Measurements from ENCODE around the gene FMO3. TPM values are rescaled to one million over a fixed set of nuclear protein-coding genes. Genes with fewer than 3 reads are reported as not detected.

FMO3 gene
- 1.3 TPM for total RNA-seq
- long read RNA-seq: 0 reads

DNA sequence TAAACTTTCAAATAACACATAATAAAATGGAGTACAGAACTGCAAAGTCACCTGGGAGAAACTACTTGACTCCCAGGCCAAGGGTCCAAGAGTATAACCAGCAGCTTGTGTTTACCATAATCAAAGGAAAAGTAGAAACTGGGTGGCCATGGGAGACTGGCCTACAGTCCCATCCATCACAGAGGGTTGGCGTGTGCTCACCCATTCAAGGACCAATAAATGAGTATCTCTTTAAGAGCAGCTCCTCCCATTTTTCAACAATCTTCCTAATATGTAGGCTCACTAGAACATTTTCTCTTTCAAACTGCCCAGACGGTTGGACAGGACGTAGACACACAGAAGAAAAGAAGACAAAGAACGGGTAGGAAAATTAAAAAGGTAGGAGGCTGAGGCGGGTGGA, at the start of gene FMO3:
TSS of gene FMO3 (plus strand) at position 302 of the 400 bp plus-strand sequence. CDS start 1,754 bp downstream, outside the sequence.
- Histone ChIP-seq H3K4me3 (no peak within 1 kb of the TSS), H3K27me3 (ENCODE audit: low read depth) (no peaks in the 10 kb centered on the region), H3K4me1 (peaks cover 7% of the 10 kb centered on the region), H3K27ac (replicated peaks) (no peak within 1 kb of the TSS), H3K9me3 (replicated peaks) (no peaks in the 10 kb centered on the region), H3K36me3 (no peaks in the 10 kb centered on the region)
- TF ChIP-seq CTCF (IDR thresholded peaks at IDR 0.05; ENCODE audit: borderline replicate concordance): no peak
- intact Hi-C loops (cut with micrococcal nuclease): no loop called here
- DNase-seq: no peak

GRCh38 chr1:171048014-171048413, 42.7 kb upstream of the FMO3 start:
- no peak for TF ChIP-seq CTCF (IDR thresholded peaks at IDR 0.05; ENCODE audit: borderline replicate concordance)
- no peaks in the 10 kb centered on the region for H3K4me1 ChIP-seq
- peaks cover 8% of the 10 kb centered on the region for H3K27me3 ChIP-seq (ENCODE audit: low read depth)
- H3K4me3 ChIP-seq: no peak overlapping the region
- no peak overlapping the region for H3K27ac ChIP-seq (replicated peaks)
- peaks cover 48% of the 10 kb centered on the region for H3K9me3 ChIP-seq (replicated peaks)
- DNase-seq: no peak
- intact Hi-C loops (cut with micrococcal nuclease): no loop called here
- H3K36me3 ChIP-seq: no peaks in the 10 kb centered on the region

DNA sequence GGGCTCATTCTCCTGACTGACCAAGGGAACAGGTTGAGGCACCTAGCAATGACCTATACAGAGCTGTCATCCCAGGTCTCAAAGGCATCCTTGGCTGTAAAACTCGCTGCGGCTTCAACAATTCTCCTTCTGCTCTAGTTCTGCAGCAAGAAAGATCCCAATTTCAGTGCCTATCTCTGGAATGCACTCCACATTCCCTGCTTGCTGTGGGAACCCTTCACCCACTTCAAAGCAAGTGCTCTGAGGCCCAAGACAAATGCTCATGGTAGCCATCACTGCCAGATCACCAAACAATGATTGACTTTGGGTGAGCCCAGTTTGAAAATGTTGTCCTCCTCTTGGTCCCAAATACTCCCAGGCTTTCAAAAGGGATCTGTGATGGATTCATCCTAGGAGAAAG, 37.7 kb upstream of the FMO3 start:
- H3K9me3 ChIP-seq (replicated peaks): peaks cover 9% of the 10 kb centered on the region
- DNase-seq: no peak
- H3K4me3 ChIP-seq: no peak overlapping the region
- no peak for TF ChIP-seq CTCF (IDR thresholded peaks at IDR 0.05; ENCODE audit: borderline replicate concordance)
- no peaks in the 10 kb centered on the region for H3K4me1 ChIP-seq
- no peak overlapping the region for H3K27ac ChIP-seq (replicated peaks)
- intact Hi-C loops (cut with micrococcal nuclease): no loop called here
- H3K27me3 ChIP-seq (ENCODE audit: low read depth): peaks cover 8% of the 10 kb centered on the region
- no peaks in the 10 kb centered on the region for H3K36me3 ChIP-seq

DNA sequence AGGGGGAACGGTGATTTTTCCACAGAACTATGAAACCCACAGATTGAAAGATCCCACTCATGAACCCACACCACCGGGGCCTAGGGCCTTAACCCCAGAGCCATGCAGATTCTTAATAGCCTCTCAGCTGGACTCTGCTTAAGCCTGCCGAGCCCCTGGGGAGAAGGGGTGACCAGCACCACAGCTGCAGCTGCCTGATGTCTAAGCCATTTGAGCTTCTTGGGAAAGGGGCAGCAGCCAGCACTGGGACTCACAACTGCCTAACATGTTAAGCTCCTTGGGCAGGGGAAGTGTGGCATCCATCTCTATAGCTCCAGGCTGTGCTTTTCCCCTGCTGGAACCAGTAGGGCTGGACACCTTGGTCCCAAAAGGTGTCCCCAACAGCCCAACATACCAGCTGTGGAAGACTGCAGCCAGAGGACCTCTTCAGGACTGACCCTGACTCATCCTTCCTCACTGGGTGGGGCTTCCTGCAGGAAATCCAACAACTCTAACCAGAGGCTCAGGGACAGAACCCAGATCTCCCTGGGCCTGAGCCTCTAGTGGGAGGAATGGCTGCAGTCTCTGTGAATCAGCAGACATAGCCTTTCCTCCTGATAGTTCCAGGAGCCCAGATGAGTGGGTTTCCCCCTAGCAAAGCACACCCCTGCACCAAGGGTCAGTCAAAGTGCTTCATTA, 34.6 kb upstream of the FMO3 start:
- no peaks in the 10 kb centered on the region for H3K4me1 ChIP-seq
- H3K27ac ChIP-seq (replicated peaks): no peak overlapping the region
- no peak for TF ChIP-seq CTCF (IDR thresholded peaks at IDR 0.05; ENCODE audit: borderline replicate concordance)
- intact Hi-C loops (cut with micrococcal nuclease): no loop called here
- no peaks in the 10 kb centered on the region for H3K36me3 ChIP-seq
- H3K27me3 ChIP-seq (ENCODE audit: low read depth): peaks cover 8% of the 10 kb centered on the region
- H3K9me3 ChIP-seq (replicated peaks): peaks cover 14% of the 10 kb centered on the region
- no peak overlapping the region for H3K4me3 ChIP-seq
- no peak for DNase-seq

- intact Hi-C loops (cut with micrococcal nuclease): no loop called here
- Histone ChIP-seq H3K4me3 (no peak overlapping the region), H3K27me3 (ENCODE audit: low read depth) (no peaks in the 10 kb centered on the region), H3K9me3 (replicated peaks) (peaks cover 14% of the 10 kb centered on the region), H3K36me3 (no peaks in the 10 kb centered on the region), H3K27ac (replicated peaks) (no peak overlapping the region), H3K4me1 (no peaks in the 10 kb centered on the region)
- TF ChIP-seq CTCF (IDR thresholded peaks at IDR 0.05; ENCODE audit: borderline replicate concordance): no peak
- no peak for DNase-seq
Measured at GRCh38 chr1:171061425-171062143, 29.1 kb upstream of the FMO3 start.
